Left ventricle myocardium inferior (tissue), 1 donor: Measurements from ENCODE around the gene THSD8. TPM values are rescaled to one million over a fixed set of nuclear protein-coding genes. Genes with fewer than 3 reads are reported as not detected.

Source experiments
- DNase-seq: peaks from one replicate; pipeline ENCODE4 v3.0.0-alpha.2; 2020
- H3K27ac ChIP-seq: fragments of 200-600 bp; replicated peaks from 2 replicates; pipeline ENCODE4 v1.8.0; 2021
- H3K27me3 ChIP-seq: fragments of 200-600 bp; 2 replicates; pipeline ENCODE4 v1.8.0; 2021; ENCODE audit warnings: low read depth
- H3K36me3 ChIP-seq: fragments of 200-600 bp; 2 replicates; pipeline ENCODE4 v1.8.0; 2021
- H3K4me1 ChIP-seq: fragments of 200-600 bp; 2 replicates; pipeline ENCODE4 v1.8.0; 2021
- H3K4me3 ChIP-seq: fragments of 200-600 bp; 2 replicates; pipeline ENCODE4 v1.8.0; 2021; ENCODE audit warnings: mild to moderate bottlenecking, moderate library complexity
- H3K9me3 ChIP-seq: fragments of 200-600 bp; replicated peaks from 2 replicates; pipeline ENCODE4 v1.8.0; 2021
- intact Hi-C: fragments of 100-400 bp; cut with micrococcal nuclease; formaldehyde crosslinking; loops from one replicate; pipeline ENCODE4 v1.11.0; 2022
- total RNA-seq: library from RNA; stranded (reverse); fragmentation: NEBNext Ultra II Directional; extraction: Animal tissue kit (Norgen Biotek cat#: 25700); gene quantifications from one replicate; pipeline ENCODE4 v1.2.1, GENCODE V29; 2021
- TF ChIP-seq, protein P1 (sequence below): fragments of 200-600 bp; IDR thresholded peaks from 2 replicates; pipeline ENCODE4 v1.8.0; 2021; ENCODE audit warnings: antibody characterized with exemption, mild to moderate bottlenecking, borderline replicate concordance
- donor health status: DM: no; HTN: yes; CAD: no; lungs with severe emphysema.

THSD8 gene
- total RNA-seq, 1 donor from 2014 or later = 2.7 TPM

DNA sequence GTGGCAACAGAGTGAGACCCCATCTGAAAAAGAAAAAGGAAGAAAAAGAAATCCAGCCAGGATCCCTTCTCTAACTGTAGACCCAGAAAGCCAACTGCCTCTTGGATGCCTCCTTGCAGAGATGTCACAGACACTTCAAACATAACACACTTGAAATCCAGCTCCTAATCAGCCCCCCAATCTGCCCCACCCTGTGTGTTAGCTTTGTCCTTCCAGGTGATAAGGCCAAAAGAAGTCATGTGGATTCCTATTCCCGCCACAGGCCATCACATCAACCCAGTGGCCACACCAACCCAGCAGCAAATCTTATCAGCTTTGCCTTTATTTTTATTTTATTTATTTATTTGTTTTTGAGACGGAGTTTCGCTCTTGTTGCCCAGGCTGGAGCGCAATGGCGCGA lies 42.2 kb upstream of the THSD8 start:
- TF ChIP-seq, protein P1, sequence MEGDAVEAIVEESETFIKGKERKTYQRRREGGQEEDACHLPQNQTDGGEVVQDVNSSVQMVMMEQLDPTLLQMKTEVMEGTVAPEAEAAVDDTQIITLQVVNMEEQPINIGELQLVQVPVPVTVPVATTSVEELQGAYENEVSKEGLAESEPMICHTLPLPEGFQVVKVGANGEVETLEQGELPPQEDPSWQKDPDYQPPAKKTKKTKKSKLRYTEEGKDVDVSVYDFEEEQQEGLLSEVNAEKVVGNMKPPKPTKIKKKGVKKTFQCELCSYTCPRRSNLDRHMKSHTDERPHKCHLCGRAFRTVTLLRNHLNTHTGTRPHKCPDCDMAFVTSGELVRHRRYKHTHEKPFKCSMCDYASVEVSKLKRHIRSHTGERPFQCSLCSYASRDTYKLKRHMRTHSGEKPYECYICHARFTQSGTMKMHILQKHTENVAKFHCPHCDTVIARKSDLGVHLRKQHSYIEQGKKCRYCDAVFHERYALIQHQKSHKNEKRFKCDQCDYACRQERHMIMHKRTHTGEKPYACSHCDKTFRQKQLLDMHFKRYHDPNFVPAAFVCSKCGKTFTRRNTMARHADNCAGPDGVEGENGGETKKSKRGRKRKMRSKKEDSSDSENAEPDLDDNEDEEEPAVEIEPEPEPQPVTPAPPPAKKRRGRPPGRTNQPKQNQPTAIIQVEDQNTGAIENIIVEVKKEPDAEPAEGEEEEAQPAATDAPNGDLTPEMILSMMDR = no peak
- Histone ChIP-seq H3K27me3 (peaks cover 10% of the 10 kb centered on the region), H3K36me3 (peaks cover 10% of the 10 kb centered on the region), H3K4me3 (no peak overlapping the region), H3K9me3 (no peaks in the 10 kb centered on the region), H3K4me1 (peaks cover 38% of the 10 kb centered on the region), H3K27ac (no peak overlapping the region)
- DNase-seq = no peak
- intact Hi-C loops = loop anchor here (10.0 kb wide), 1 partner anchor 85 kb away; no protein-coding TSS in a partner anchor

DNA sequence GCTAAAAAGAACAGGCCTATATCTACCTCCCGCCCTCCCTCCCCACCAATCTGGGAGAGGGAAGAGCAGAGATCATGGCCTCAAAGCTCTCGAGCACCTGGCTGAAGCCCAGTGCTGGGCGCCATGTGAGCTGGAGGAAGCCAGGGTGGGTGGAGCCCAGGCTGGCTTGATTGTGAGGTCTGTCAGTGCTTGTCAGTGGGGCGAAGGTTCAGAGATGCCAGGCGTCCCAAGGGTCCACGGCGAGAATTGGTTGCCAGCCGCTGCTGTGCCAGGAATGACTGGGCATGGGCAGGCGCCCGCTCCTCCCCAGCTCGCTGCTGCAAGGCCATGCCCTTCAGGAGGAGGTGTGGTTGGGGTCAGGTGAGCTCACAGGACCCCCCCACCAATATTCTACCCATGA lies 38.8 kb upstream of the THSD8 start:
- intact Hi-C loops = loop anchor here (10.0 kb wide), 1 partner anchor 82 kb away; no protein-coding TSS in a partner anchor
- Histone ChIP-seq H3K36me3 (peaks cover 22% of the 10 kb centered on the region), H3K4me1 (peaks cover 44% of the 10 kb centered on the region)

GRCh38 chr19:12764698-12765097 lies 37.2 kb upstream of the THSD8 start:
- Histone ChIP-seq H3K36me3 (peaks cover 29% of the 10 kb centered on the region), H3K27me3 (no peaks in the 10 kb centered on the region), H3K9me3 (no peaks in the 10 kb centered on the region), H3K4me3 (no peak overlapping the region), H3K27ac (no peak overlapping the region), H3K4me1 (peaks cover 44% of the 10 kb centered on the region)
- intact Hi-C loops = loop anchor here (10.0 kb wide), 1 partner anchor 80 kb away; no protein-coding TSS in a partner anchor
- TF ChIP-seq, protein P1 = no peak
- no peak for DNase-seq

More for the DNA sequence above, 38.8 kb upstream of the THSD8 start:
- H3K27ac ChIP-seq = peak overlapping the region; percentile 88
- H3K4me3 ChIP-seq = peak overlapping the region; percentile 23
- no peaks in the 10 kb centered on the region for H3K27me3 ChIP-seq
- H3K9me3 ChIP-seq = no peaks in the 10 kb centered on the region
- DNase-seq = peak; percentile 77
- TF ChIP-seq, protein P1 = no peak

GRCh38 chr19:12766051-12766521 lies 35.8 kb upstream of the THSD8 start:
- peak; percentile 90 for DNase-seq
- no peaks in the 10 kb centered on the region for H3K9me3 ChIP-seq
- H3K36me3 ChIP-seq = peaks cover 43% of the 10 kb centered on the region
- H3K27ac ChIP-seq = peak overlapping the region; percentile 82
- TF ChIP-seq, protein P1 = peak; percentile 98
- peak overlapping the region; percentile 64 for H3K4me3 ChIP-seq
- intact Hi-C loops = loop anchor here (10.0 kb wide), 1 partner anchor 79 kb away; no protein-coding TSS in a partner anchor
- no peaks in the 10 kb centered on the region for H3K27me3 ChIP-seq
- peaks cover 45% of the 10 kb centered on the region for H3K4me1 ChIP-seq

GRCh38 chr19:12767150-12767549 lies 34.7 kb upstream of the THSD8 start:
- Histone ChIP-seq H3K27ac (no peak overlapping the region), H3K36me3 (peaks cover 44% of the 10 kb centered on the region), H3K4me1 (peaks cover 48% of the 10 kb centered on the region), H3K9me3 (no peaks in the 10 kb centered on the region), H3K27me3 (no peaks in the 10 kb centered on the region), H3K4me3 (no peak overlapping the region)
- intact Hi-C loops = loop anchor here (10.0 kb wide), 1 partner anchor 78 kb away; no protein-coding TSS in a partner anchor
- DNase-seq = no peak
- TF ChIP-seq, protein P1 = no peak
